HepG2 (cell line): ENCODE data around the gene KCNJ1. TPM values are rescaled to one million over a fixed set of nuclear protein-coding genes. Genes with fewer than 3 reads are reported as not detected.

ENCODE experiments used
- ATAC-seq: fragments of 200-7000 bp; cut with Tn5 transposase; 3 replicates; pipeline ENCODE4 v1.9.1; 2020; ENCODE audit warnings: mild to moderate bottlenecking, moderate library complexity
- BruUV-seq: library from RNA; stranded (reverse); fragments of 400-500 nt; replicated peaks from 2 replicates; lab custom pipeline; 2021; lab: Mats Ljungman, UMichigan
- CTCF ChIA-PET: fragments of 300-600 bp; formaldehyde crosslinking; extraction: SDS; loops from one replicate; lab custom pipeline; 2021; ENCODE audit warnings: low total read pairs, inconsistent platforms, low intra/inter-chr PET ratio; lab: Yijun Ruan, JAX
- POLR2A ChIA-PET: fragments of 350-600 bp; sonication (Branson Sonifier 250); formaldehyde crosslinking; loops from one replicate; lab custom pipeline; 2020; ENCODE audit warnings: antibody characterized with exemption, inconsistent platforms; lab: Yijun Ruan, JAX
- DNase-seq: peaks from one replicate; pipeline ENCODE4 v3.0.0-alpha.2; 2015; ENCODE audit warnings: low spot score
- FAIRE-seq: peaks from 3 replicates; lab custom pipeline; 2011; peaks lifted over from hg19 to GRCh38; lab: Jason Lieb, UNC
- H2AFZ ChIP-seq: one replicate; pipeline ENCODE4 v1.6.1; 2011; ENCODE audit warnings: low read length, inconsistent platforms
- H3K27ac ChIP-seq: fragments of 300-600 bp; 3 replicates; pipeline ENCODE4 v1.8.0; 2011; ENCODE audit warnings: mixed run types, mild to moderate bottlenecking, mixed read lengths, low read length, inconsistent platforms; ENCODE audit not compliant: insufficient read depth; ENCODE audit errors: extremely low read length
- H3K27me3 ChIP-seq, 2 experiments: fragments of 200-600 bp in 1 of 2; 2 replicates in 1 of 2; 3 replicates in 1 of 2; pipeline versions ENCODE4 v1.6.0 to v1.8.0; 2011; ENCODE audit warnings: low read length in 2 of 2, mild to moderate bottlenecking in 2 of 2, moderate library complexity in 2 of 2, inconsistent platforms in 1 of 2; ENCODE audit not compliant: insufficient read depth in 2 of 2, control insufficient read depth in 1 of 2
- H3K36me3 ChIP-seq, 2 experiments: fragments of 200-600 bp in 1 of 2; replicated peaks in 1 of 2; 2 replicates in 1 of 2; 3 replicates in 1 of 2; pipeline versions ENCODE4 v1.5.1 to v1.8.0; 2011; ENCODE audit warnings: low read length in 2 of 2, inconsistent platforms in 1 of 2; ENCODE audit not compliant: insufficient read depth in 2 of 2, control insufficient read depth in 1 of 2
- H3K4me1 ChIP-seq: 2 replicates; pipeline ENCODE4 v1.5.1; 2012; ENCODE audit warnings: low read length, inconsistent platforms; ENCODE audit not compliant: insufficient read depth
- H3K4me2 ChIP-seq: 2 replicates; pipeline ENCODE4 v1.6.0; 2011; ENCODE audit warnings: low read depth, low read length, inconsistent platforms
- H3K4me3 ChIP-seq, 3 experiments: fragments of 200-600 bp in 1 of 3; sonication (generic), shearing (Covaris generic) in 1 of 3; replicated peaks in 1 of 3; 2 replicates each; pipeline ENCODE4 v1.5.1; 2011 to 2016; ENCODE audit warnings: low read length in 3 of 3, inconsistent platforms in 2 of 3, low read depth in 2 of 3, mild to moderate bottlenecking in 2 of 3, control low read depth in 1 of 3, mixed read lengths in 1 of 3; ENCODE audit not compliant: insufficient read depth in 1 of 3
- H3K79me2 ChIP-seq: one replicate; pipeline ENCODE4 v1.6.1; 2011; ENCODE audit warnings: low read length, inconsistent platforms; ENCODE audit not compliant: insufficient read depth
- H3K9ac ChIP-seq: 2 replicates; pipeline ENCODE4 v1.6.0; 2011; ENCODE audit warnings: mild to moderate bottlenecking, low read depth, low read length, inconsistent platforms; ENCODE audit not compliant: insufficient read depth
- H3K9me3 ChIP-seq: 2 replicates; pipeline ENCODE4 v1.5.1; 2012; ENCODE audit warnings: mild to moderate bottlenecking, low read length
- H4K20me1 ChIP-seq: 2 replicates; pipeline ENCODE4 v1.6.0; 2011; ENCODE audit warnings: inconsistent platforms, mild to moderate bottlenecking, low read length, moderate library complexity; ENCODE audit not compliant: insufficient read depth
- ATF4 ChIP-seq, 2 experiments: fragments of 450-650 bp in 1 of 2; sonication (generic) in 1 of 2; formaldehyde crosslinking; IDR thresholded peaks; 2 replicates each; pipeline versions ENCODE4 v1.5.0 to v1.8.0; 2020 to 2022; ENCODE audit warnings: mild to moderate bottlenecking in 1 of 2, missing genetic modification reagents in 1 of 2
- BCLAF1 ChIP-seq: fragments of 450-650 bp; IDR thresholded peaks from 2 replicates; pipeline ENCODE4 v1.6.1; 2017; ENCODE audit warnings: mild to moderate bottlenecking
- FOXA1 ChIP-seq, 2 experiments: fragments of 450-650 bp in 1 of 2; sonication (generic) in 1 of 2; formaldehyde crosslinking in 1 of 2; IDR thresholded peaks; 2 replicates each; pipeline versions ENCODE4 v1.4.0 to v1.6.1; 2016 to 2020; ENCODE audit warnings: missing genetic modification reagents in 1 of 2
- FOXC1 ChIP-seq: sonication (generic); formaldehyde crosslinking; IDR thresholded peaks from 2 replicates; pipeline ENCODE4 v1.8.0; 2022; ENCODE audit warnings: mild to moderate bottlenecking, missing genetic modification reagents, borderline replicate concordance
- HMGA1 ChIP-seq: sonication (generic); formaldehyde crosslinking; conservative IDR thresholded peaks from 2 replicates; pipeline ENCODE4 v1.4.0; 2020; ENCODE audit warnings: missing genetic modification reagents
- JUND ChIP-seq: sonication (generic); formaldehyde crosslinking; IDR thresholded peaks from 2 replicates; pipeline ENCODE4 v1.8.0; 2022; ENCODE audit warnings: mild to moderate bottlenecking, missing genetic modification reagents
- XBP1 ChIP-seq: sonication (generic); formaldehyde crosslinking; IDR thresholded peaks from 2 replicates; pipeline ENCODE4 v1.5.0; 2020; ENCODE audit warnings: missing genetic modification reagents
- ZC3H4 ChIP-seq: sonication (generic); formaldehyde crosslinking; IDR thresholded peaks from 2 replicates; pipeline ENCODE4 v1.4.0; 2020; ENCODE audit warnings: missing genetic modification reagents, borderline replicate concordance
- ZNF142 ChIP-seq: sonication (generic); formaldehyde crosslinking; IDR thresholded peaks from 2 replicates; pipeline ENCODE4 v1.4.0; 2020; ENCODE audit warnings: missing genetic modification reagents
- WGBS: methylation state at CpG from one replicate; pipeline ENCODE4 v1.1.6; 2017; ENCODE audit warnings: low lambda C conversion rate; 5-methylcytosine and 5-hydroxymethylcytosine counted together
- in situ Hi-C: cut with HindIII; loops from 2 replicates; pipeline ENCODE4 v1.10.0; 2017; ENCODE audit warnings: low pct_unique_long_range_greater_than_20kb; ENCODE audit not compliant: extremely low pct_ligation_motif_present
- intact Hi-C: fragments of 100-400 bp; cut with micrococcal nuclease; formaldehyde crosslinking; loops from one replicate; pipeline ENCODE4 v1.10.0; 2022; ENCODE audit not compliant: unreplicated experiment
- polyA plus RNA-seq, 8 experiments: library from polyadenylated mRNA; depleted of rRNA in 3 of 8; stranded (reverse) in 7 of 8; unstranded in 1 of 8; fragments of >200 nt; fragmentation: Illumina TruSeq in 4 of 8; extraction: Trizol in 4 of 8; gene quantifications; 2 replicates each; pipeline versions ENCODE4 v1.2.1 to v1.2.3, GENCODE V29; 2011 to 2016; ENCODE audit warnings: low read depth in 4 of 8, missing spikeins in 1 of 8, mixed read lengths in 1 of 8; ENCODE audit not compliant: insufficient read depth in 1 of 8
- total RNA-seq, 5 experiments: library from RNA; depleted of rRNA; stranded (reverse); fragments of >200 nt; fragmentation: Illumina TruSeq; extraction: Trizol; gene quantifications; 2 replicates each; pipeline ENCODE4 v1.2.3, GENCODE V29; 2016; ENCODE audit warnings: low read depth in 1 of 5

Gene KCNJ1
- total and polyA plus RNA-seq, 2 of the 13 experiments (the other 11 are each of a cell fraction or from before 2014, with no cell fraction given) = not detected

GRCh38 chr11:128803011-128803410 lies 64.1 kb downstream of the KCNJ1 start:
- no peak for DNase-seq
- no peaks in the 10 kb centered on the region for H4K20me1 ChIP-seq
- ChIA-PET CTCF (interaction anchor here (0.8 kb wide), 1 partner anchor 631 kb away, joined by 4 read pairs; no protein-coding TSS in a partner anchor), POLR2A (no interaction called here)
- no peak overlapping the region for H3K27ac ChIP-seq
- intact Hi-C loops = no loop called here
- no peaks in the 10 kb centered on the region for H3K9me3 ChIP-seq
- H2AFZ ChIP-seq = no peak overlapping the region
- H3K36me3 ChIP-seq = no peaks in the 10 kb centered on the region
- H3K4me3 ChIP-seq = no peak overlapping the region
- H3K79me2 ChIP-seq = no peaks in the 10 kb centered on the region
- WGBS = 29% methylated on average over 4 of the region's 4 CpGs
- H3K27me3 ChIP-seq = peaks cover 0 to 28% of the 10 kb centered on the region in 2 experiments; a peak in 2 of 5 replicates
- H3K9ac ChIP-seq = no peak overlapping the region
- no peak for ATAC-seq
- in situ Hi-C loops = no loop called here
- FAIRE-seq = no peak
- TF ChIP-seq FOXA1 (IDR thresholded peaks at IDR 0.05) (no peak), FOXA1 (CRISPR knock-in tag; IDR thresholded peaks at IDR 0.05) (no peak), ATF4 (CRISPR knock-in tag; IDR thresholded peaks at IDR 0.05) (no peak), HMGA1 (CRISPR knock-in tag) (no peak), ZC3H4 (CRISPR knock-in tag) (no peak), XBP1 (CRISPR knock-in tag) (no peak), JUND (CRISPR knock-in tag) (no peak), BCLAF1 (no peak), FOXC1 (CRISPR knock-in tag) (no peak), ZNF142 (no peak)
- no peak overlapping the region for H3K4me2 ChIP-seq
- H3K4me1 ChIP-seq = no peaks in the 10 kb centered on the region
- no TSS peak for BruUV-seq
